ENCODE measurements around the gene TMEM167B.
"Not testable (repeated sequence)": the region's sequence is repeated elsewhere in the genome, so short reads cannot be mapped to it uniquely, and the experiment has no call there.

TMEM167B gene

DNA sequence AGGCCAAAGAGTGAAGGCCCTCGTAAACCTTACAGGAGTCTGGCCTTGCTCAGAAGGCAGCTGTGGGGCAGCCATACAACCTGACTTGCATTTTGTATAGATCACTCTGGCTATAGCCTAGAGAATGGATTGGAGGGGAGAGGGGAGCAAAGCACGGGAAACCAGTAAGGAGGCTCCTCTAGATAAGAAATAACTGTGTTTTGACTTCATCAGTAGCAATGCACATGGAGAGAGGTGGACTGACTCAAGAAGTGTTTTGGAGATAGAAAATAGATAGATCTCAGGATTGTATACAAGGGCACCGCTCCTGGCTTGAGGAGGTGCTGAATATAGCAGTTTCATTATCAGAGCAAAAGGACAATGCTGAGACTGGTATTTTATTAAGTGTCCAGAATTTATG lies 49.8 kb downstream of the TMEM167B start:
- Histone ChIP-seq H3K9ac (ENCODE audit: low read length) (no peak overlapping the region), H3K27ac (ENCODE audit: low read depth, low read length) (no peak overlapping the region), H3K27me3 (ENCODE audit: control insufficient read depth in 1 of 2, insufficient read depth in 2 of 2, low read length in 2 of 2) (no peaks in the 10 kb centered on the region), H3K36me3 (ENCODE audit: insufficient read depth, low read length) (no peaks in the 10 kb centered on the region), H3K4me1 (ENCODE audit: insufficient read depth, low read length) (no peaks in the 10 kb centered on the region), H3K9me3 (ENCODE audit: low read length) (no peaks in the 10 kb centered on the region), H3K4me3 (ENCODE audit: low read depth in 1 of 2, low read length in 2 of 2) (no peak overlapping the region)

DNA sequence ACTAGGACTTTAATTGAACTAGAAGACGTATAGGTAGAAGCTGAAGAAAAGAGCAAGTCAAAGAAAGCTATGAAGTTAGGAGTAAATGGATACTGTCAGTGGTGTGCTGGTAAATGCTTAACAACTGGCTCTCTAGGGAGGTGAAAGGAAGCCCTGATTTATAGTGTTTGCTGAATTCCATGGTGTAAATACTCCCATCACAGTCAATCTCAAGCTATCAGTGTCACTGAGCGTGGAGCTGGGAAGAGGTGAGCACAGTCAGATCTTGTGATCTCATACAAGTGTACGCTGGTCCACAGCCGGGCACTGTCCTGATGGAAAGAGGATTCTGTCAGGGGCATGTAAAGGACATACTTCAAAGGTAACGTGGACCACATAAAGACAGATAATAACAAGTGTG lies 51.7 kb downstream of the TMEM167B start:
- H3K9me3 ChIP-seq (ENCODE audit: low read length) = no peaks in the 10 kb centered on the region
- H3K27me3 ChIP-seq (ENCODE audit: control insufficient read depth in 1 of 2, insufficient read depth in 2 of 2, low read length in 2 of 2) = no peaks in the 10 kb centered on the region
- H3K36me3 ChIP-seq (ENCODE audit: insufficient read depth, low read length) = no peaks in the 10 kb centered on the region
- no peak overlapping the region for H3K27ac ChIP-seq (ENCODE audit: low read depth, low read length)
- no peak overlapping the region for H3K9ac ChIP-seq (ENCODE audit: low read length)
- H3K4me1 ChIP-seq (ENCODE audit: insufficient read depth, low read length) = no peaks in the 10 kb centered on the region
- no peak overlapping the region for H3K4me3 ChIP-seq (ENCODE audit: low read depth in 1 of 2, low read length in 2 of 2)

DNA sequence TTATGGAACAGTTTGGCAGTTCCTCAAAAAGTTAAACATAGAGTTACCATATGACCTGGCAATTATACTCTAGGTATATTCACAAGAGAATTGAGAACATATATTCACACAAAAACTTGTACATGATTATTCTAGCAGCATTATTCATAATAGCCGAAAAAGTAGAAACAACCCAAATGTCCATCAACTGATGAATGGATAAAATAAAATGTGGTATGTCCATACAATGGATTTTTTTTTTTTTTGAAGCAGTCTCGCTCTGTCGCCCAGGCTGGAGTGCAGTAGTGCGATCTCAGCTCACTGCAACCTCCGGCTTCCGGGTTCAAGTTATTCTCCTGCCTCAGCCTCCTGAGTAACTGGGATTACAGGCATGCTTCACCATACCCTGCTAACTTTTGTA lies 52.2 kb downstream of the TMEM167B start:
- H3K4me3 ChIP-seq (ENCODE audit: low read depth in 1 of 2, low read length in 2 of 2); H3K9me3 ChIP-seq (ENCODE audit: low read length); H3K27ac ChIP-seq (ENCODE audit: low read depth, low read length); H3K4me1 ChIP-seq (ENCODE audit: insufficient read depth, low read length); H3K27me3 ChIP-seq (ENCODE audit: control insufficient read depth in 1 of 2, insufficient read depth in 2 of 2, low read length in 2 of 2); H3K36me3 ChIP-seq (ENCODE audit: insufficient read depth, low read length); H3K9ac ChIP-seq (ENCODE audit: low read length): not testable (repeated sequence)

All from muscle layer of colon (tissue), 2 donors.